ENCODE measurements around the gene ADISSP. TPM values are rescaled to one million over a fixed set of nuclear protein-coding genes. Genes with fewer than 3 reads are reported as not detected.
A peak's percentile ranks its signal among the peaks of the same experiment; 100 is the strongest.

Gene ADISSP
- total and polyA plus RNA-seq, 2 of the 13 experiments (the other 11 are each of a cell fraction or from before 2014, with no cell fraction given): 38.3 to 90.6 TPM

DNA sequence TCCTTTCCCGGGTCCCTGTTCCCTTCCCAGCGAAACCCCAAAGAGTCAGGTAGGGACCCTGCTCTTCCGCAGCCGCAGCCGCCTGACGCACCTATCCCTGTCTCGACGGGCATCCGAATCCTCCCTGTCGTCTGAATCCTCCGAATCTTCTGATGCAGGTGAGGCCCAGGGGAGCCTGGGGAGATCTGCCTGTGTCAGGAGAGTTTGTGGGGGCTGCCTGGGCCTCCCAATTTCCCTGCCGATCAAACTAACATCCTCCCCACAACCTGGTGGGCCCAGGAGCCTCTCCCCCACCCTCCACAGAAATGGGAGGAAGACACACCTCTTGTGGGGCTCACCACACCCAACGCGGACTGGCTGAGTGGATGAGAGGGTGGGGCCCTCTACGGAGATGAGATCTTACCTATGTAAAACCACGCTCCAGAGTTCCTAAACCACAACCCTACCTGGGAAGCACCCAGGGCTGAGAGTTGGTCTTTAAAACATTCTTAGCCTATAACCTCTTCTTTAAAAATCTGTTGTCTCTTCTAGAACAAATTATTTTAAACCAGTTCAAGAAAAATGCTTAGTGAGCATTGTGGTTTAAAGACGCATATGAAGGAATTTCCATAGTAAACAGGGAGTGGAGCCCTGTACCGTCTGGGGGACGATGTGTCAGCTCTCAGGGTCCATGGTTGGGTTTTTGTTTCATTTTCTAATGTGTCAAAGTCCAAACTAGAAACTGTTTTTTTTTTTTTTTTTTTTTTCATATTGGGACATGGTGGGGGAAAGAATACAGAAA, 30.2 kb upstream of the ADISSP start (continued):
- TF ChIP-seq, protein P1, sequence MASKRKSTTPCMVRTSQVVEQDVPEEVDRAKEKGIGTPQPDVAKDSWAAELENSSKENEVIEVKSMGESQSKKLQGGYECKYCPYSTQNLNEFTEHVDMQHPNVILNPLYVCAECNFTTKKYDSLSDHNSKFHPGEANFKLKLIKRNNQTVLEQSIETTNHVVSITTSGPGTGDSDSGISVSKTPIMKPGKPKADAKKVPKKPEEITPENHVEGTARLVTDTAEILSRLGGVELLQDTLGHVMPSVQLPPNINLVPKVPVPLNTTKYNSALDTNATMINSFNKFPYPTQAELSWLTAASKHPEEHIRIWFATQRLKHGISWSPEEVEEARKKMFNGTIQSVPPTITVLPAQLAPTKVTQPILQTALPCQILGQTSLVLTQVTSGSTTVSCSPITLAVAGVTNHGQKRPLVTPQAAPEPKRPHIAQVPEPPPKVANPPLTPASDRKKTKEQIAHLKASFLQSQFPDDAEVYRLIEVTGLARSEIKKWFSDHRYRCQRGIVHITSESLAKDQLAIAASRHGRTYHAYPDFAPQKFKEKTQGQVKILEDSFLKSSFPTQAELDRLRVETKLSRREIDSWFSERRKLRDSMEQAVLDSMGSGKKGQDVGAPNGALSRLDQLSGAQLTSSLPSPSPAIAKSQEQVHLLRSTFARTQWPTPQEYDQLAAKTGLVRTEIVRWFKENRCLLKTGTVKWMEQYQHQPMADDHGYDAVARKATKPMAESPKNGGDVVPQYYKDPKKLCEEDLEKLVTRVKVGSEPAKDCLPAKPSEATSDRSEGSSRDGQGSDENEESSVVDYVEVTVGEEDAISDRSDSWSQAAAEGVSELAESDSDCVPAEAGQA (IDR thresholded peaks at IDR 0.05; ENCODE audit: low read depth): no peak
- TF ChIP-seq, protein P1 (CRISPR knock-in tag; IDR thresholded peaks at IDR 0.05; ENCODE audit: borderline replicate concordance): no peak
- TF ChIP-seq MAFK (conservative IDR thresholded peaks at IDR 0.05 in 1 of 2, IDR thresholded peaks at IDR 0.05 in 1 of 2; ENCODE audit: low read length in 2 of 2): peak; percentile 91 to 97
- no peak for TF ChIP-seq ZNF101 (CRISPR knock-in tag; IDR thresholded peaks at IDR 0.05; ENCODE audit: borderline replicate concordance, low read depth)
- TF ChIP-seq ZNF225 (CRISPR knock-in tag; IDR thresholded peaks at IDR 0.05): no peak
- TF ChIP-seq KLF6 (CRISPR knock-in tag; IDR thresholded peaks at IDR 0.05): no peak
- TF ChIP-seq KIAA2018 (CRISPR knock-in tag; IDR thresholded peaks at IDR 0.05; ENCODE audit: borderline replicate concordance): no peak
- TF ChIP-seq ZKSCAN1 (IDR thresholded peaks at IDR 0.05; ENCODE audit: low read length): no peak
- TF ChIP-seq U2AF2 (IDR thresholded peaks at IDR 0.05; ENCODE audit: low read depth, low read length): no peak
- TF ChIP-seq MYNN (CRISPR knock-in tag; IDR thresholded peaks at IDR 0.05; ENCODE audit: low read depth): no peak
- no peak for TF ChIP-seq FOXO1 (CRISPR knock-in tag; IDR thresholded peaks at IDR 0.05)
- TF ChIP-seq TMF1 (CRISPR knock-in tag; IDR thresholded peaks at IDR 0.05; ENCODE audit: low read depth): no peak
- TF ChIP-seq RXRB (CRISPR knock-in tag; IDR thresholded peaks at IDR 0.05; ENCODE audit: borderline replicate concordance): no peak
- no peak for TF ChIP-seq ZNF12 (CRISPR knock-in tag; IDR thresholded peaks at IDR 0.05)
- TF ChIP-seq THAP8 (CRISPR knock-in tag; IDR thresholded peaks at IDR 0.05; ENCODE audit: borderline replicate concordance): no peak

All from HepG2 (cell line).